Stimulated activated CD8-positive, alpha-beta memory T cell treated with anti-CD3 and anti-CD28 coated beads, Interleukin-12 subunit alpha, Interleukin-12 subunit beta, amount 100 ng/mL, for 4 hours (primary cell): Measurements from ENCODE around the gene ZNF516.
"Not testable (repeated sequence)": the region's sequence is repeated elsewhere in the genome, so short reads cannot be mapped to it uniquely, and the experiment has no call there.

Source experiments
- DNase-seq: peaks from one replicate; pipeline ENCODE4 v3.0.0-alpha.2; 2020; ENCODE audit warnings: low read depth

The ZNF516 gene, protein sequence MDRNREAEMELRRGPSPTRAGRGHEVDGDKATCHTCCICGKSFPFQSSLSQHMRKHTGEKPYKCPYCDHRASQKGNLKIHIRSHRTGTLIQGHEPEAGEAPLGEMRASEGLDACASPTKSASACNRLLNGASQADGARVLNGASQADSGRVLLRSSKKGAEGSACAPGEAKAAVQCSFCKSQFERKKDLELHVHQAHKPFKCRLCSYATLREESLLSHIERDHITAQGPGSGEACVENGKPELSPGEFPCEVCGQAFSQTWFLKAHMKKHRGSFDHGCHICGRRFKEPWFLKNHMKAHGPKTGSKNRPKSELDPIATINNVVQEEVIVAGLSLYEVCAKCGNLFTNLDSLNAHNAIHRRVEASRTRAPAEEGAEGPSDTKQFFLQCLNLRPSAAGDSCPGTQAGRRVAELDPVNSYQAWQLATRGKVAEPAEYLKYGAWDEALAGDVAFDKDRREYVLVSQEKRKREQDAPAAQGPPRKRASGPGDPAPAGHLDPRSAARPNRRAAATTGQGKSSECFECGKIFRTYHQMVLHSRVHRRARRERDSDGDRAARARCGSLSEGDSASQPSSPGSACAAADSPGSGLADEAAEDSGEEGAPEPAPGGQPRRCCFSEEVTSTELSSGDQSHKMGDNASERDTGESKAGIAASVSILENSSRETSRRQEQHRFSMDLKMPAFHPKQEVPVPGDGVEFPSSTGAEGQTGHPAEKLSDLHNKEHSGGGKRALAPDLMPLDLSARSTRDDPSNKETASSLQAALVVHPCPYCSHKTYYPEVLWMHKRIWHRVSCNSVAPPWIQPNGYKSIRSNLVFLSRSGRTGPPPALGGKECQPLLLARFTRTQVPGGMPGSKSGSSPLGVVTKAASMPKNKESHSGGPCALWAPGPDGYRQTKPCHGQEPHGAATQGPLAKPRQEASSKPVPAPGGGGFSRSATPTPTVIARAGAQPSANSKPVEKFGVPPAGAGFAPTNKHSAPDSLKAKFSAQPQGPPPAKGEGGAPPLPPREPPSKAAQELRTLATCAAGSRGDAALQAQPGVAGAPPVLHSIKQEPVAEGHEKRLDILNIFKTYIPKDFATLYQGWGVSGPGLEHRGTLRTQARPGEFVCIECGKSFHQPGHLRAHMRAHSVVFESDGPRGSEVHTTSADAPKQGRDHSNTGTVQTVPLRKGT

DNA sequence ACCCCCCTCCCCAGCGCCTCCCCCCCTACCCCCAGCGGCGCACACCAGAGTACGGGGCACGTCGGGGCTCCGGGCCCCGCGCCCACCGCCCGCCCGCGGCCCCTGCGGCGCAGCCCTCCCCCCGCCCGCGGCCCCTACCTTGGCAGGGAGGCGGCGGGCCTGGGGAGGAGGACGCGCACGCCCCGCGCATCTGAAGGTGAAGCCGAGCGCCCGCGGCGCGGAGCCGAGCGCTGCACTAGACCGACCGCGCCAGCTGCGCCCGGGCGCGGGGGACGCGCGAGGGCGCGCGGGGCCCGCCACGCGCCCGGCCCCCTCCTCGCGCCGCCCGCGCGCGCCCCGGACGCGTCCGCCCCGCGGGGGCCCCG lies at the start of gene ZNF516:
TSS of gene ZNF516 (minus strand) at position 237 of the 365 bp plus-strand sequence. CDS start 52,188 bp downstream, outside the sequence.
- no peak for DNase-seq

GRCh38 chr18:76538846-76539245 lies 43.8 kb upstream of the ZNF516 start:
- no peak for DNase-seq

DNA sequence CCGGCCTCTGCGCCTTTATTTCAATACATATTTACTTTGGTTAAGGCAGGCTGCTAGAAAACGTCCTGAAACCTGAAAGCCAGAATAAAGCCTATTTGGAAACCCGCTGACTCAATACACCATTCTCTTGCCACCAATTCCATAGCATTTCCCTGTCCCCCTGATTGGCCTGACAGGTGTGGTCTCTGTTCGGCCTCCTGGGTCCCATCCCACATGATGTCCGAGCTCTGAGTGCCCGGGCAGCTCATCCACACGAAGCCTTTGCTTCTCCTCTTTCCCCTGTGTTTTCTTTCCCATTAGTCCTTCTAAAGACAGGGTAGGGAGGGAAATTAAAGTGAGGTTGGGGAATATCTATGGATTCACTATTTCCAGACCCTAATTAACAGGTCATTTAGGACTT lies 42.6 kb upstream of the ZNF516 start:
- DNase-seq = no peak

GRCh38 chr18:76536593-76536992 lies 41.6 kb upstream of the ZNF516 start:
- DNase-seq = not testable (repeated sequence)

GRCh38 chr18:76532875-76533274 lies 37.8 kb upstream of the ZNF516 start:
- DNase-seq = no peak

GRCh38 chr18:76530846-76531245 lies 35.8 kb upstream of the ZNF516 start:
- DNase-seq = no peak

- no peak for DNase-seq
Observed at GRCh38 chr18:76530391-76530790, 35.3 kb upstream of the ZNF516 start.

GRCh38 chr18:76529433-76529811 lies 34.4 kb upstream of the ZNF516 start:
- DNase-seq = no peak

- no peak for DNase-seq
Observed at GRCh38 chr18:76528477-76529432, 33.7 kb upstream of the ZNF516 start.

- no peak for DNase-seq
Observed at GRCh38 chr18:76525911-76526310, 30.9 kb upstream of the ZNF516 start.

- DNase-seq = no peak
Observed at GRCh38 chr18:76524900-76525698, 30.1 kb upstream of the ZNF516 start.

GRCh38 chr18:76524477-76524876 lies 29.4 kb upstream of the ZNF516 start:
- DNase-seq = no peak

DNA sequence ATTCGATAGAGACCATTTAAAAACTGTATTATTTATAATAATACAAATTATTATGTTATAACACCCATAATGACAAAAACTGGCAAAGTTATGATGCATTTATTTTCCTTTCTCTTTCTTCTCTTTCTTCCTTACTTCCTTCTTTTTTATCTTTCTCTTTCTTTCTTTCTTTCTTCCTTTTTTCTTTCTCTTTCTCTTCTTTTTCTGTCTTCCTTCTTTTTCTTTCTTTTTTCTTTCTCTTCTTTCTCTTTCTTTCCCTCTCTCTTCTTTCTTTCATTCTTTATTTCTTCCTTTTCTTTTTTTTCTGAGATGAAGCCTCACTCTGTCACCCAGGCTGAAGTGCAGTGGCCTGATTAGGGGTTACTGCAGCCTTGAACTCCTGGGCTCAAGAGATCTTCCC lies 27.5 kb upstream of the ZNF516 start:
- no peak for DNase-seq

- DNase-seq = no peak
Observed at GRCh38 chr18:76522122-76522503, 27.1 kb upstream of the ZNF516 start.

DNA sequence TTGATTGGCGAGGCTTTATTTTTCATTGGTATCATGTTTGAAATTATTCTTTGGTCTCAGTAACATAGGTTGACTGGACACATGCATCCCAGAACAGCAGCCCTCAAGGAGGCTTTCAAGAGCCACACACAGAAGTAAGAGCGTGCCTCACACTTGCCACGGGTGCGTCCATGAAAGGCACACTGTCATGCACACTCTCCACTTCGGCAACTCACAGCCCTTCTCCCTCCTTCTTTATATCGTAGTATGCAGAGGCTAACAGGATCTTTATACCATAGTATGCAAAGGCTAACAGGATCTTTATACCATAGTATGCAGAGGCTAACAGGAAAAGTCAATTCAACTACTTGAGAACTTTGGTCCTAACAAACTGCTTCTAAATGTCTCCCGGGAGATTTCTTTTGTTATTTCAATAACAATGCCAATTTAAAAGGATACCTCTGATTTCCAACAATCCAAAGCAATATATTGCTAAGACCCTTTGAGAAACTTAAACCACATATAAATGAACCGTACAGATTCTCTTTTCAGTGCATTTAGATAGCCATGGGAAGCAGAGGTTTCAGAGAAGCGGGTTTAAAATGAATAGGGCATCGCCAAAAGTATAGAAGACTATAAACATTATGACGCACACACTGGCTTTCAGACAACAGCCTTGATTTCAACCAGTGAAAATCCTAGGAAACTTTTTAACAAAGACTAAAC lies 26.5 kb upstream of the ZNF516 start:
- DNase-seq = no peak

DNA sequence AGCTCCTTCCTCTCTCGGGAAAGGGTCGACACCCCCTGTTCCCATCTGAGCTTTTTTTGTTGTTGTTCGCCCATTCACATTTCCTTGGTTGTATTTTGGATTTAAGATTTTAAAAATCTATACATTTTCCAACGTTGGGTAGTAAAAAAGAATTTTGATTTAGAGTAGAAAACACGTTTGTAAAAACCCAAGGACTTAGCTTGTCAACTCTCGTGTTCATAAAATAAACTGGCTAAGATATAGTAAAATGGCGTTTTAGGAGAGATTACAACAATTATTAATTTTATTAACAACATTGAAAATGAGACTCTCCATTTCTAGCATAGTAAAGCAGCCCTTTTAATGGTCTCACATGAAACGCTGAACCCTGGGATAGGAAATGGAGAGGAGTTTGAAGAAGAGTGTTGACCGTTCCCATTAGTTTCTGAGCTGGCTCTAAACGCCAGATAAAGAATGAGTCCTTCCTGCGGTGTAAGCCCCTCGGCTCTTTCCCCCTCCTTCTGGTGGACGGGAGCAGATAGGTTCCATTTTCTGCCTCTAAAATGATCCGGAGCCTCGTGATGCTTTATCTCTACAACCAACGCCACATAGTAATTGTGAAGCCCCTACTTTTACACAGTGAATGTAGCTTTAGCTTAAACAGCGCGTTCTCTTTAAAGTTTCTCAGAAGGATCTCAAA lies 24.0 kb upstream of the ZNF516 start:
- DNase-seq = no peak

- DNase-seq = no peak
Observed at GRCh38 chr18:76518123-76518859, 23.2 kb upstream of the ZNF516 start.

DNA sequence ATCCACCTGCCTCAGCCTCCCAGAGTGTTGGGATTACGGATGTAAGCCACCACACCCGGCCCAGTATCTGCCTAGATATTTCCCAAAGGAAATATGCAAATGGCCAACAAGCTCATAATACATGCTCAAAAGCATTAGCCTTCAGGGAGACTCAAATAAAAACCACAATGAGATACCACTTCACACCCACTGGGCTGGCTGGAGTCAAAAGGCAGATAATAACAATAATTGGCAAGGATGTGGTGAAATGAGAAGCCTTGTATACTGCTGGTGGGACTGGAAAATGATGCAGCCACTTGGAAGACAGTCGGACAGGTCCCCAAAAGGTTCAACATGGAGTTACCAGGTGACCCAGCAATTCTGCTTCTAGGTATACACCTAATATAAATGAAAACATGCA lies 20.5 kb upstream of the ZNF516 start:
- DNase-seq = no peak

DNA sequence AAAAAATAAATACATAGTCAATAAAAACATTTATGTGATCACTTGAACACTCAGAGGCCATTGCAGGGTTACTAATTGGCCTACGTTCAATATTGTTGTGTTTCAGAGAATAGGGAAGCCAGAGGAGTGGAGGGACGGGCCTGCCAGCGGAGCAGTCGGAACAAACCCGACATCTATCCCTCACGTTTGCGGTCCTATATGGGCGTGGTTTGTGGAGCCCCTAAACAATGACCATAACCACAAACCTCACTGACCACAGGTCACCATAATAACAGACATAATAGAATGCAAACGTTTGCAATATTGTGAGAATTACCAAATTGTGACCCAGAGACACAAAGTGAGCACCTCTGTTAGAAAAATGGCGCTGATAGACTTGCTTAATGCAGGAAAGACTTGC lies 19.5 kb upstream of the ZNF516 start:
- DNase-seq = no peak
